Fibroblast of lung (primary cell): ENCODE data around the gene C2CD4C. TPM values are rescaled to one million over a fixed set of nuclear protein-coding genes. Genes with fewer than 3 reads are reported as not detected.
"Not testable (repeated sequence)": the region's sequence is repeated elsewhere in the genome, so short reads cannot be mapped to it uniquely, and the experiment has no call there.

ENCODE experiments used
- DNase-seq, 2 donors: peaks; one replicate each; pipeline versions ENCODE4 v3.0.0 to v3.0.0-alpha.2; 2010; ENCODE audit warnings: low read depth in 2 of 2
- H2AFZ ChIP-seq: 2 replicates; pipeline ENCODE4 v1.5.1; 2012; ENCODE audit warnings: low read length, control low read depth, inconsistent platforms
- H3K27ac ChIP-seq: 2 replicates; pipeline ENCODE4 v1.5.1; 2011; ENCODE audit warnings: low read length, control low read depth; ENCODE audit not compliant: insufficient read depth
- H3K27me3 ChIP-seq: 2 replicates; pipeline ENCODE4 v1.5.1; 2011; ENCODE audit warnings: mild to moderate bottlenecking, low read length; ENCODE audit not compliant: control insufficient read depth, insufficient read depth
- H3K36me3 ChIP-seq: 2 replicates; pipeline ENCODE4 v1.5.1; 2011; ENCODE audit warnings: low read length; ENCODE audit not compliant: control insufficient read depth, insufficient read depth
- H3K4me1 ChIP-seq: 2 replicates; pipeline ENCODE4 v1.5.1; 2011; ENCODE audit warnings: low read length; ENCODE audit not compliant: control insufficient read depth, insufficient read depth; ENCODE audit errors: extremely low read depth
- H3K4me2 ChIP-seq: 2 replicates; pipeline ENCODE4 v1.5.1; 2011; ENCODE audit warnings: low read length, control low read depth; ENCODE audit not compliant: insufficient read depth; ENCODE audit errors: extremely low read depth
- H3K4me3 ChIP-seq, 4 experiments: fragments of 200-600 bp in 1 of 4; sonication (generic) in 1 of 4; replicated peaks in 1 of 4; 2 replicates each; pipeline ENCODE4 v1.5.1; 2011 to 2016; ENCODE audit warnings: low read length in 4 of 4, low read depth in 3 of 4, mild to moderate bottlenecking in 3 of 4, control low read depth in 2 of 4, inconsistent platforms in 1 of 4, mixed read lengths in 1 of 4; ENCODE audit not compliant: insufficient read depth in 1 of 4; ENCODE audit errors: control extremely low read depth in 1 of 4
- H3K79me2 ChIP-seq: 2 replicates; pipeline ENCODE4 v1.5.1; 2012; ENCODE audit warnings: mild to moderate bottlenecking, low read length, inconsistent platforms; ENCODE audit not compliant: control insufficient read depth, insufficient read depth
- H3K9ac ChIP-seq: 2 replicates; pipeline ENCODE4 v1.5.1; 2011; ENCODE audit warnings: mild to moderate bottlenecking, low read length, control low read depth; ENCODE audit not compliant: insufficient read depth
- H3K9me3 ChIP-seq: 2 replicates; pipeline ENCODE4 v1.5.1; 2012; ENCODE audit warnings: low read depth, low read length; ENCODE audit not compliant: control insufficient read depth, insufficient read depth
- H4K20me1 ChIP-seq: 2 replicates; pipeline ENCODE4 v1.5.1; 2011; ENCODE audit warnings: low read length; ENCODE audit not compliant: control insufficient read depth, insufficient read depth; ENCODE audit errors: extremely low read depth
- CTCF ChIP-seq, 2 donors: IDR thresholded peaks in 1 of 2; conservative IDR thresholded peaks in 1 of 2; 1 replicate in 1 of 2; 2 replicates in 1 of 2; pipeline ENCODE4 v1.5.1; 2011 to 2012; ENCODE audit warnings: low read length in 2 of 2, control low read depth in 1 of 2, inconsistent platforms in 1 of 2, low read depth in 1 of 2, mild to moderate bottlenecking in 1 of 2
- EZH2 ChIP-seq: IDR thresholded peaks from 2 replicates; pipeline ENCODE4 v1.5.1; 2012; ENCODE audit warnings: low read length, control low read depth, mild to moderate bottlenecking; ENCODE audit errors: missing control alignments
- polyA plus RNA-seq, 2 donors: library from polyadenylated mRNA; depleted of rRNA in 1 of 2; stranded (reverse) in 1 of 2; unstranded in 1 of 2; fragments of >200 nt; gene quantifications; 2 replicates each; pipeline ENCODE4 v1.2.1, GENCODE V29; 2011 to 2012; ENCODE audit warnings: missing spikeins in 1 of 2
- total RNA-seq: library from RNA; depleted of rRNA; stranded (reverse); fragments of >200 nt; gene quantifications from 2 replicates; pipeline ENCODE4 v1.2.1, GENCODE V29; 2014

C2CD4C gene
- total and polyA plus RNA-seq, 2 donors (not counting 1 experiment from before 2014, with no cell fraction given), result 0.17 TPM; not detected in 1

- H3K79me2 ChIP-seq, result no peaks in the 10 kb centered on the region
- H3K36me3 ChIP-seq, result no peaks in the 10 kb centered on the region
- H3K4me3 ChIP-seq, result no peak overlapping the region
- H3K4me1 ChIP-seq, result no peaks in the 10 kb centered on the region
- H4K20me1 ChIP-seq, result no peaks in the 10 kb centered on the region
- no peak for TF ChIP-seq CTCF (conservative IDR thresholded peaks at IDR 0.05 in 1 of 2, IDR thresholded peaks at IDR 0.05 in 1 of 2; ENCODE audit: low read depth in 1 of 2, low read length in 2 of 2)
- no peak for TF ChIP-seq EZH2
- no peak overlapping the region for H3K4me2 ChIP-seq
- H2AFZ ChIP-seq, result no peak overlapping the region
- no peaks in the 10 kb centered on the region for H3K27me3 ChIP-seq
- no peaks in the 10 kb centered on the region for H3K9me3 ChIP-seq
- no peak for DNase-seq
- no peak overlapping the region for H3K9ac ChIP-seq
- H3K27ac ChIP-seq, result no peak overlapping the region
Measured at GRCh38 chr19:384799-385169, 24.2 kb downstream of the C2CD4C start.

GRCh38 chr19:383922-384798 lies 24.8 kb downstream of the C2CD4C start:
- H3K79me2 ChIP-seq, result no peaks in the 10 kb centered on the region
- no peak overlapping the region for H3K4me2 ChIP-seq
- H3K4me1 ChIP-seq, result no peaks in the 10 kb centered on the region
- no peak overlapping the region for H3K4me3 ChIP-seq
- H3K9ac ChIP-seq, result no peak overlapping the region
- no peaks in the 10 kb centered on the region for H3K36me3 ChIP-seq
- DNase-seq, result no peak
- no peak for TF ChIP-seq EZH2
- TF ChIP-seq CTCF (conservative IDR thresholded peaks at IDR 0.05 in 1 of 2, IDR thresholded peaks at IDR 0.05 in 1 of 2; ENCODE audit: low read depth in 1 of 2, low read length in 2 of 2), result peak in 1 of 2 donors; percentile 35
- H3K9me3 ChIP-seq, result no peaks in the 10 kb centered on the region
- no peaks in the 10 kb centered on the region for H4K20me1 ChIP-seq
- no peaks in the 10 kb centered on the region for H3K27me3 ChIP-seq
- no peak overlapping the region for H3K27ac ChIP-seq
- no peak overlapping the region for H2AFZ ChIP-seq

GRCh38 chr19:383040-383439 lies 25.9 kb downstream of the C2CD4C start:
- no peaks in the 10 kb centered on the region for H4K20me1 ChIP-seq
- H3K4me2 ChIP-seq, result no peak overlapping the region
- no peak for TF ChIP-seq CTCF (conservative IDR thresholded peaks at IDR 0.05 in 1 of 2, IDR thresholded peaks at IDR 0.05 in 1 of 2; ENCODE audit: low read depth in 1 of 2, low read length in 2 of 2)
- TF ChIP-seq EZH2, result no peak
- no peaks in the 10 kb centered on the region for H3K4me1 ChIP-seq
- H3K79me2 ChIP-seq, result no peaks in the 10 kb centered on the region
- DNase-seq, result no peak
- H3K4me3 ChIP-seq, result no peak overlapping the region
- no peak overlapping the region for H3K27ac ChIP-seq
- H3K9me3 ChIP-seq, result no peaks in the 10 kb centered on the region
- H3K9ac ChIP-seq, result no peak overlapping the region
- no peak overlapping the region for H2AFZ ChIP-seq
- H3K27me3 ChIP-seq, result no peaks in the 10 kb centered on the region
- H3K36me3 ChIP-seq, result no peaks in the 10 kb centered on the region

- not testable (repeated sequence) for H3K4me3 ChIP-seq, H4K20me1 ChIP-seq, H3K4me2 ChIP-seq, H3K27ac ChIP-seq, H3K9me3 ChIP-seq, H3K36me3 ChIP-seq, H3K9ac ChIP-seq, H3K79me2 ChIP-seq, H3K4me1 ChIP-seq, H2AFZ ChIP-seq, H3K27me3 ChIP-seq
- DNase-seq, result peak; percentile 26 to 88
Measured at GRCh38 chr19:382578-382977, 26.4 kb downstream of the C2CD4C start.
